ENCODE measurements around the gene ZNF804B. TPM values are rescaled to one million over a fixed set of nuclear protein-coding genes. Genes with fewer than 3 reads are reported as not detected.

Gene ZNF804B
- total and polyA plus RNA-seq, 8 donors: 0.37 TPM; not detected in 7

GRCh38 chr7:89385411-89385810 is 625.9 kb downstream of the ZNF804B start:
- intact Hi-C loops (cut with DNase I; ENCODE audit: low total_unique reads): no loop called here
- TF ChIP-seq CTCF (IDR thresholded peaks at IDR 0.05): no peak
- TF ChIP-seq POLR2AphosphoS5 (IDR thresholded peaks at IDR 0.05): no peak
- no peak for TF ChIP-seq EP300 (IDR thresholded peaks at IDR 0.05)
- no peak for TF ChIP-seq POLR2A (IDR thresholded peaks at IDR 0.05)
- 73 to 92% (median 89%) methylated on average over 1 of the region's 1 CpG for WGBS, 5 donors
- Histone ChIP-seq H3K9me3 (peaks cover 0 to 3% (median 0%) of the 10 kb centered on the region in 4 donors), H3K36me3 (no peaks in the 10 kb centered on the region), H3K27ac (no peak overlapping the region), H3K27me3 (no peaks in the 10 kb centered on the region), H3K4me1 (no peaks in the 10 kb centered on the region), H3K4me3 (no peak overlapping the region)
- no peak for DNase-seq

Small RNA genes lying within 50 kb of the gene (small RNA-seq; reads per million reads assigned to genes)
- gene AC002127.1: 0 reads per million in 4 donors

Other genes starting within 250 kb of the ZNF804B start
- gene TEX47, start 36.0 kb downstream of the ZNF804B start, total RNA-seq: not detected
- not detected for gene TEX47, start 36.0 kb downstream of the ZNF804B start, polyA plus RNA-seq